ENCODE results near the gene SQSTM1. TPM values are rescaled to one million over a fixed set of nuclear protein-coding genes. Genes with fewer than 3 reads are reported as not detected.

The SQSTM1 gene
- total and polyA plus RNA-seq, 12 donors, result 258 to 2,312 (median 660) TPM

GRCh38 chr5:179773686-179774040 lies 47.0 kb upstream of the SQSTM1 start:
- Histone ChIP-seq H3K36me3 (replicated peaks in 1 of 2) (peaks cover 0 to 87% of the 10 kb centered on the region in 2 donors), H3K4me3 (no peak overlapping the region), H3K27me3 (no peaks in the 10 kb centered on the region), H3K27ac (no peak overlapping the region), H3K4me1 (replicated peaks in 1 of 2) (peaks cover 0 to 6% of the 10 kb centered on the region in 2 donors), H3K9me3 (replicated peaks in 1 of 3) (no peaks in the 10 kb centered on the region)
- DNase-seq, result no peak
- intact Hi-C loops (cut with DNase I), result no loop called here
- WGBS, 4 donors, result 92 to 94% (median 94%) methylated on average over 5 to 9 of the region's 9 CpGs
- no peak for TF ChIP-seq CTCF (IDR thresholded peaks at IDR 0.05)
- no peak for TF ChIP-seq POLR2A (IDR thresholded peaks at IDR 0.05)

- no peaks in the 10 kb centered on the region for H3K27me3 ChIP-seq
These were observed 46.3 kb upstream of the SQSTM1 start for GRCh38 chr5:179774442-179774841.

GRCh38 chr5:179776411-179776938 lies 44.2 kb upstream of the SQSTM1 start:
- intact Hi-C loops (cut with DNase I), result no loop called here
- H3K27ac ChIP-seq, result no peak overlapping the region
- 77 to 84% (median 82%) methylated on average over 6 to 11 of the region's 11 CpGs for WGBS, 4 donors
- DNase-seq, result no peak
- peaks cover 0 to 64% of the 10 kb centered on the region in 2 donors for H3K36me3 ChIP-seq (replicated peaks in 1 of 2)
- peaks cover 0 to 4% of the 10 kb centered on the region in 2 donors for H3K4me1 ChIP-seq (replicated peaks in 1 of 2)
- H3K9me3 ChIP-seq (replicated peaks in 1 of 3), result no peaks in the 10 kb centered on the region
- H3K4me3 ChIP-seq, result no peak overlapping the region
- no peaks in the 10 kb centered on the region for H3K27me3 ChIP-seq
- TF ChIP-seq CTCF (IDR thresholded peaks at IDR 0.05), result no peak
- no peak for TF ChIP-seq POLR2A (IDR thresholded peaks at IDR 0.05)

More at GRCh38 chr5:179774442-179774841, 46.3 kb upstream of the SQSTM1 start:
- intact Hi-C loops (cut with DNase I), result no loop called here
- TF ChIP-seq POLR2A (IDR thresholded peaks at IDR 0.05), result no peak
- TF ChIP-seq CTCF (IDR thresholded peaks at IDR 0.05), result no peak
- WGBS, 4 donors, result 96 to 100% (median 98%) methylated on average over 1 to 12 of the region's 12 CpGs
- Histone ChIP-seq H3K4me1 (replicated peaks in 1 of 2) (peaks cover 0 to 4% of the 10 kb centered on the region in 2 donors), H3K27ac (no peak overlapping the region), H3K4me3 (no peak overlapping the region), H3K9me3 (replicated peaks in 1 of 3) (no peaks in the 10 kb centered on the region), H3K36me3 (replicated peaks in 1 of 2) (peaks cover 0 to 85% of the 10 kb centered on the region in 2 donors)
- no peak for DNase-seq

- no peak overlapping the region for H3K4me3 ChIP-seq
- H3K27ac ChIP-seq, result peak overlapping the region in 1 of 5 donors; percentile 17
- WGBS, 4 donors, result 76 to 100% (median 89%) methylated on average over 2 to 10 of the region's 10 CpGs
- H3K36me3 ChIP-seq (replicated peaks in 1 of 2), result peaks cover 0 to 55% of the 10 kb centered on the region in 2 donors
- H3K9me3 ChIP-seq (replicated peaks in 1 of 3), result no peaks in the 10 kb centered on the region
- no peaks in the 10 kb centered on the region for H3K27me3 ChIP-seq
- no peak for TF ChIP-seq POLR2A (IDR thresholded peaks at IDR 0.05)
- TF ChIP-seq CTCF (IDR thresholded peaks at IDR 0.05), result no peak
- intact Hi-C loops (cut with DNase I), result no loop called here
- peaks cover 0 to 4% of the 10 kb centered on the region in 2 donors for H3K4me1 ChIP-seq (replicated peaks in 1 of 2)
- no peak for DNase-seq
These were observed 43.2 kb upstream of the SQSTM1 start for GRCh38 chr5:179777456-179777855.

All from adrenal gland (tissue), 12 donors.